HUES64 (cell line): ENCODE results near the gene GSTA5.
"Not testable (repeated sequence)": the region's sequence is repeated elsewhere in the genome, so short reads cannot be mapped to it uniquely, and the experiment has no call there.

Source experiments
- H3K27ac ChIP-seq: 2 replicates; pipeline ENCODE4 v1.7.0; 2013; ENCODE audit warnings: low read depth, low read length, inconsistent platforms
- H3K27me3 ChIP-seq: 2 replicates; pipeline ENCODE4 v1.6.1; 2013; ENCODE audit warnings: mild to moderate bottlenecking, low read length; ENCODE audit not compliant: insufficient read depth
- H3K36me3 ChIP-seq: 2 replicates; pipeline ENCODE4 v1.6.1; 2013; ENCODE audit warnings: mild to moderate bottlenecking, low read length; ENCODE audit not compliant: insufficient read depth
- H3K4me1 ChIP-seq: 2 replicates; pipeline ENCODE4 v1.6.1; 2013; ENCODE audit warnings: mild to moderate bottlenecking, low read length, moderate library complexity; ENCODE audit not compliant: insufficient read depth
- H3K4me3 ChIP-seq: 2 replicates; pipeline ENCODE4 v1.5.1; 2013; ENCODE audit warnings: mild to moderate bottlenecking, low read length, moderate library complexity
- H3K9ac ChIP-seq: 2 replicates; pipeline ENCODE4 v1.6.1; 2013; ENCODE audit warnings: mild to moderate bottlenecking, low read depth, low read length
- H3K9me3 ChIP-seq: 2 replicates; pipeline ENCODE4 v1.6.1; 2013; ENCODE audit warnings: low read depth, low read length; ENCODE audit not compliant: insufficient read depth
- WGBS: fragments of 150-250, 120-280 bp; methylation state at CpG from one replicate; pipeline ENCODE4 v1.1.7; 2013; ENCODE audit warnings: missing lambda C conversion rate; 5-methylcytosine and 5-hydroxymethylcytosine counted together

Gene GSTA5

GRCh38 chr6:52870335-52871091 lies 29.9 kb upstream of the GSTA5 start:
- WGBS = 90% methylated on average over 2 of the region's 3 CpGs

GRCh38 chr6:52868899-52869298 lies 28.3 kb upstream of the GSTA5 start:
- H3K36me3 ChIP-seq, H3K27me3 ChIP-seq, H3K4me3 ChIP-seq, H3K4me1 ChIP-seq, H3K9me3 ChIP-seq, H3K9ac ChIP-seq, H3K27ac ChIP-seq: not testable (repeated sequence)
- WGBS = 65% methylated on average over 5 of the region's 5 CpGs

More at GRCh38 chr6:52870335-52871091, 29.9 kb upstream of the GSTA5 start:
- not testable (repeated sequence) for H3K4me3 ChIP-seq, H3K27ac ChIP-seq, H3K36me3 ChIP-seq, H3K4me1 ChIP-seq, H3K9me3 ChIP-seq, H3K27me3 ChIP-seq, H3K9ac ChIP-seq

- Histone ChIP-seq H3K27me3 (no peaks in the 10 kb centered on the region), H3K4me1 (peaks cover 7% of the 10 kb centered on the region; the same call in 1 of the 2 replicates), H3K9ac (no peak overlapping the region), H3K27ac (no peak overlapping the region), H3K4me3 (no peak overlapping the region), H3K36me3 (no peaks in the 10 kb centered on the region), H3K9me3 (no peaks in the 10 kb centered on the region)
- 100% methylated on average over 1 of the region's 1 CpG for WGBS
Observed at GRCh38 chr6:52868240-52868639, 27.6 kb upstream of the GSTA5 start.

- not testable (repeated sequence) for H3K9me3 ChIP-seq, H3K4me1 ChIP-seq, H3K9ac ChIP-seq, H3K4me3 ChIP-seq, H3K27me3 ChIP-seq, H3K36me3 ChIP-seq, H3K27ac ChIP-seq
- WGBS = 49% methylated on average over 7 of the region's 7 CpGs
Observed at GRCh38 chr6:52861151-52861550, 20.5 kb upstream of the GSTA5 start.

- WGBS = 95% methylated on average over 4 of the region's 4 CpGs
- Histone ChIP-seq H3K9me3 (no peaks in the 10 kb centered on the region), H3K36me3 (no peaks in the 10 kb centered on the region), H3K4me3 (no peak overlapping the region), H3K9ac (no peak overlapping the region), H3K27me3 (no peaks in the 10 kb centered on the region), H3K4me1 (peaks cover 12% of the 10 kb centered on the region), H3K27ac (no peak overlapping the region)
Observed at GRCh38 chr6:52858416-52858815, 17.8 kb upstream of the GSTA5 start.

- WGBS = under 1% methylated on average over 3 of the region's 3 CpGs
- not testable (repeated sequence) for H3K36me3 ChIP-seq, H3K4me3 ChIP-seq, H3K27me3 ChIP-seq, H3K9ac ChIP-seq, H3K9me3 ChIP-seq
- peaks cover 12% of the 10 kb centered on the region for H3K4me1 ChIP-seq
- peak overlapping the region; percentile 11; the same call in 1 of the 2 replicates for H3K27ac ChIP-seq
Observed at GRCh38 chr6:52856137-52856536, 15.5 kb upstream of the GSTA5 start.

GRCh38 chr6:52849137-52849536 lies 8.5 kb upstream of the GSTA5 start:
- 89% methylated on average over 4 of the region's 4 CpGs for WGBS
- Histone ChIP-seq H3K27ac (no peak overlapping the region), H3K36me3 (no peaks in the 10 kb centered on the region), H3K4me3 (no peak overlapping the region), H3K9me3 (peaks cover 8% of the 10 kb centered on the region; the same call in 1 of the 2 replicates), H3K4me1 (no peaks in the 10 kb centered on the region), H3K9ac (no peak overlapping the region), H3K27me3 (no peaks in the 10 kb centered on the region)

GRCh38 chr6:52846002-52846401 lies 5.4 kb upstream of the GSTA5 start:
- 83% methylated on average over 1 of the region's 1 CpG for WGBS
- Histone ChIP-seq H3K27me3 (no peaks in the 10 kb centered on the region), H3K9me3 (peaks cover 8% of the 10 kb centered on the region; the same call in 1 of the 2 replicates), H3K4me3 (no peak overlapping the region), H3K4me1 (no peaks in the 10 kb centered on the region), H3K27ac (no peak overlapping the region), H3K9ac (no peak overlapping the region), H3K36me3 (no peaks in the 10 kb centered on the region)

GRCh38 chr6:52843605-52844004 lies 3.0 kb upstream of the GSTA5 start:
- Histone ChIP-seq H3K4me1 (no peaks in the 10 kb centered on the region), H3K4me3 (no peak overlapping the region), H3K9ac (no peak overlapping the region), H3K27me3 (no peaks in the 10 kb centered on the region), H3K27ac (no peak overlapping the region), H3K36me3 (no peaks in the 10 kb centered on the region), H3K9me3 (peaks cover 4% of the 10 kb centered on the region; the same call in 1 of the 2 replicates)
- WGBS = 98% methylated on average over 2 of the region's 4 CpGs

GRCh38 chr6:52839124-52840055 lies 1.2 kb downstream of the GSTA5 start:
- Histone ChIP-seq H3K36me3 (no peaks in the 10 kb centered on the region), H3K4me3 (no peak overlapping the region), H3K27me3 (no peaks in the 10 kb centered on the region), H3K27ac (no peak overlapping the region), H3K4me1 (no peaks in the 10 kb centered on the region), H3K9ac (no peak overlapping the region), H3K9me3 (no peaks in the 10 kb centered on the region)
- 70% methylated on average over 20 of the region's 20 CpGs for WGBS

GRCh38 chr6:52834481-52834880 lies 6.1 kb downstream of the GSTA5 start:
- Histone ChIP-seq H3K36me3 (no peaks in the 10 kb centered on the region), H3K9me3 (peaks cover 4% of the 10 kb centered on the region; the same call in 1 of the 2 replicates), H3K27ac (no peak overlapping the region), H3K4me3 (no peak overlapping the region), H3K27me3 (no peaks in the 10 kb centered on the region), H3K4me1 (no peaks in the 10 kb centered on the region), H3K9ac (no peak overlapping the region)
- WGBS = 72% methylated on average over 1 of the region's 1 CpG
